Keratinocyte (primary cell): ENCODE results near the gene ARFRP1. TPM values are rescaled to one million over a fixed set of nuclear protein-coding genes. Genes with fewer than 3 reads are reported as not detected.

Source experiments
- DNase-seq: peaks from one replicate; pipeline ENCODE4 v3.0.0-alpha.2; 2011; ENCODE audit warnings: low read depth, missing footprints, low spot score
- FAIRE-seq: peaks from 2 replicates; lab custom pipeline; 2011; peaks lifted over from hg19 to GRCh38; lab: Jason Lieb, UNC
- H2AFZ ChIP-seq: 2 replicates; pipeline ENCODE4 v1.6.0; 2012; ENCODE audit warnings: low read length, control low read depth, inconsistent platforms; ENCODE audit not compliant: control insufficient read depth
- H3K27ac ChIP-seq: 2 replicates; pipeline ENCODE4 v1.5.1; 2011; ENCODE audit warnings: low read length; ENCODE audit not compliant: control insufficient read depth, insufficient read depth
- H3K27me3 ChIP-seq: 3 replicates; pipeline ENCODE4 v1.6.0; 2011; ENCODE audit warnings: low read length; ENCODE audit not compliant: control insufficient read depth, insufficient read depth; ENCODE audit errors: extremely low read depth
- H3K36me3 ChIP-seq, 2 experiments: 2 replicates in 1 of 2; 3 replicates in 1 of 2; pipeline ENCODE4 v1.5.1; 2011; ENCODE audit warnings: low read length in 2 of 2, mild to moderate bottlenecking in 1 of 2; ENCODE audit not compliant: control insufficient read depth in 2 of 2, insufficient read depth in 2 of 2; ENCODE audit errors: extremely low read depth in 1 of 2
- H3K4me1 ChIP-seq: 3 replicates; pipeline ENCODE4 v1.5.1; 2011; ENCODE audit warnings: low read length; ENCODE audit not compliant: control insufficient read depth, insufficient read depth; ENCODE audit errors: extremely low read depth
- H3K4me2 ChIP-seq: 3 replicates; pipeline ENCODE4 v1.6.0; 2011; ENCODE audit warnings: low read depth, low read length; ENCODE audit not compliant: control insufficient read depth, insufficient read depth; ENCODE audit errors: extremely low read depth
- H3K4me3 ChIP-seq, 3 experiments: fragments of 200-600 bp in 1 of 3; sonication (generic) in 1 of 3; 2 replicates in 2 of 3; 3 replicates in 1 of 3; pipeline ENCODE4 v1.5.1; 2011 to 2016; ENCODE audit warnings: low read length in 3 of 3, mild to moderate bottlenecking in 3 of 3, control low read depth in 2 of 3, inconsistent platforms in 1 of 3, low read depth in 1 of 3, mixed read lengths in 1 of 3, mixed run types in 1 of 3, moderate library complexity in 1 of 3; ENCODE audit not compliant: control insufficient read depth in 2 of 3, insufficient read depth in 2 of 3; ENCODE audit errors: extremely low read depth in 1 of 3
- H3K79me2 ChIP-seq: 2 replicates; pipeline ENCODE4 v1.6.0; 2012; ENCODE audit warnings: low read length; ENCODE audit not compliant: control insufficient read depth, insufficient read depth
- H3K9ac ChIP-seq: 3 replicates; pipeline ENCODE4 v1.6.0; 2011; ENCODE audit warnings: low read length; ENCODE audit not compliant: control insufficient read depth, insufficient read depth; ENCODE audit errors: extremely low read depth
- H3K9me1 ChIP-seq: 3 replicates; pipeline ENCODE4 v1.6.0; 2011; ENCODE audit warnings: low read length; ENCODE audit not compliant: control insufficient read depth, insufficient read depth; ENCODE audit errors: extremely low read depth
- H3K9me3 ChIP-seq: 2 replicates; pipeline ENCODE4 v1.5.1; 2012; ENCODE audit warnings: low read depth, low read length; ENCODE audit not compliant: control insufficient read depth
- H4K20me1 ChIP-seq: 3 replicates; pipeline ENCODE4 v1.6.0; 2011; ENCODE audit warnings: low read length; ENCODE audit not compliant: control insufficient read depth, insufficient read depth; ENCODE audit errors: extremely low read depth
- EZH2 ChIP-seq: IDR thresholded peaks from one replicate; pipeline ENCODE4 v1.6.1; 2012; ENCODE audit warnings: inconsistent platforms, mild to moderate bottlenecking, low read length, moderate library complexity
- dilution Hi-C: fragments of 300-500 bp; cut with MboI; formaldehyde crosslinking; loops from one replicate; pipeline ENCODE4 v1.7.0; 2020; ENCODE audit warnings: low sequenced_read_pairs; ENCODE audit not compliant: extremely low pct_ligation_motif_present
- polyA plus RNA-seq, 5 experiments: library from polyadenylated mRNA; depleted of rRNA in 3 of 5; stranded (reverse) in 3 of 5; stranded (forward) in 1 of 5; unstranded in 1 of 5; fragments of >200 nt; gene quantifications; 1 replicate in 1 of 5; 2 replicates in 3 of 5; 3 replicates in 1 of 5; pipeline versions ENCODE4 v1.2.1 to v1.2.3, GENCODE V29; 2011 to 2012; ENCODE audit warnings: missing spikeins in 2 of 5, low read depth in 1 of 5, low replicate concordance in 1 of 5
- TF ChIP-seq, protein P1 (sequence below), 3 experiments: IDR thresholded peaks in 1 of 3; conservative IDR thresholded peaks in 1 of 3; optimal IDR thresholded peaks in 1 of 3; 2 replicates in 2 of 3; 3 replicates in 1 of 3; pipeline versions ENCODE3 to v1.5.1; 2011; ENCODE audit warnings: low read length in 3 of 3, mild to moderate bottlenecking in 3 of 3, moderate library complexity in 2 of 3, control low read depth in 1 of 3, inconsistent platforms in 1 of 3; ENCODE audit not compliant: insufficient read depth in 2 of 3; ENCODE audit errors: extremely low read depth in 1 of 3

The ARFRP1 gene
- polyA plus RNA-seq, 1 donor (not counting 4 experiments of a cell fraction or from before 2014, with no cell fraction given), result 30.4 TPM

GRCh38 chr20:63753381-63753780, 45.6 kb upstream of the ARFRP1 start:
- no peaks in the 10 kb centered on the region for H3K9me1 ChIP-seq
- no peak overlapping the region for H3K4me2 ChIP-seq
- no peak overlapping the region for H2AFZ ChIP-seq
- no peak for FAIRE-seq
- H3K4me3 ChIP-seq, result no peak overlapping the region
- no peaks in the 10 kb centered on the region for H3K9me3 ChIP-seq
- H3K4me1 ChIP-seq, result no peaks in the 10 kb centered on the region
- H3K9ac ChIP-seq, result no peak overlapping the region
- no peak for DNase-seq
- H3K79me2 ChIP-seq, result no peaks in the 10 kb centered on the region
- H4K20me1 ChIP-seq, result no peaks in the 10 kb centered on the region
- TF ChIP-seq, protein P1, sequence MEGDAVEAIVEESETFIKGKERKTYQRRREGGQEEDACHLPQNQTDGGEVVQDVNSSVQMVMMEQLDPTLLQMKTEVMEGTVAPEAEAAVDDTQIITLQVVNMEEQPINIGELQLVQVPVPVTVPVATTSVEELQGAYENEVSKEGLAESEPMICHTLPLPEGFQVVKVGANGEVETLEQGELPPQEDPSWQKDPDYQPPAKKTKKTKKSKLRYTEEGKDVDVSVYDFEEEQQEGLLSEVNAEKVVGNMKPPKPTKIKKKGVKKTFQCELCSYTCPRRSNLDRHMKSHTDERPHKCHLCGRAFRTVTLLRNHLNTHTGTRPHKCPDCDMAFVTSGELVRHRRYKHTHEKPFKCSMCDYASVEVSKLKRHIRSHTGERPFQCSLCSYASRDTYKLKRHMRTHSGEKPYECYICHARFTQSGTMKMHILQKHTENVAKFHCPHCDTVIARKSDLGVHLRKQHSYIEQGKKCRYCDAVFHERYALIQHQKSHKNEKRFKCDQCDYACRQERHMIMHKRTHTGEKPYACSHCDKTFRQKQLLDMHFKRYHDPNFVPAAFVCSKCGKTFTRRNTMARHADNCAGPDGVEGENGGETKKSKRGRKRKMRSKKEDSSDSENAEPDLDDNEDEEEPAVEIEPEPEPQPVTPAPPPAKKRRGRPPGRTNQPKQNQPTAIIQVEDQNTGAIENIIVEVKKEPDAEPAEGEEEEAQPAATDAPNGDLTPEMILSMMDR (optimal IDR thresholded peaks at IDR 0.05 in 1 of 3, IDR thresholded peaks at IDR 0.05 in 1 of 3, conservative IDR thresholded peaks at IDR 0.05 in 1 of 3; ENCODE audit: extremely low read depth in 1 of 3, insufficient read depth in 2 of 3, low read length in 3 of 3), result no peak
- TF ChIP-seq EZH2, result no peak
- no peak overlapping the region for H3K27ac ChIP-seq
- H3K36me3 ChIP-seq, result no peaks in the 10 kb centered on the region
- H3K27me3 ChIP-seq, result peaks cover 3% of the 10 kb centered on the region
- dilution Hi-C loops, result no loop called here

GRCh38 chr20:63752411-63753101, 44.8 kb upstream of the ARFRP1 start:
- H3K27me3 ChIP-seq, result peaks cover 3% of the 10 kb centered on the region
- no peak overlapping the region for H3K4me3 ChIP-seq
- dilution Hi-C loops, result no loop called here
- no peak overlapping the region for H3K27ac ChIP-seq
- H3K36me3 ChIP-seq, result no peaks in the 10 kb centered on the region
- no peak for FAIRE-seq
- no peaks in the 10 kb centered on the region for H3K4me1 ChIP-seq
- no peak for TF ChIP-seq EZH2
- TF ChIP-seq, protein P1 (optimal IDR thresholded peaks at IDR 0.05 in 1 of 3, IDR thresholded peaks at IDR 0.05 in 1 of 3, conservative IDR thresholded peaks at IDR 0.05 in 1 of 3; ENCODE audit: extremely low read depth in 1 of 3, insufficient read depth in 2 of 3, low read length in 3 of 3), result no peak
- H3K79me2 ChIP-seq, result no peaks in the 10 kb centered on the region
- no peak overlapping the region for H2AFZ ChIP-seq
- DNase-seq, result no peak
- no peak overlapping the region for H3K4me2 ChIP-seq
- H3K9me3 ChIP-seq, result no peaks in the 10 kb centered on the region
- H3K9me1 ChIP-seq, result no peaks in the 10 kb centered on the region
- H4K20me1 ChIP-seq, result no peaks in the 10 kb centered on the region
- no peak overlapping the region for H3K9ac ChIP-seq
